H1 (cell line): Measurements from ENCODE around the gene KCND3. TPM values are rescaled to one million over a fixed set of nuclear protein-coding genes. Genes with fewer than 3 reads are reported as not detected.

Source experiments
- CTCF ChIA-PET: fragments of 300-600 bp; sonication (Branson Sonifier 250); formaldehyde crosslinking; loops from one replicate; lab custom pipeline; 2021; ENCODE audit not compliant: partially characterized antibody; lab: Charles Lee
- POLR2A ChIA-PET: fragments of 300-600 bp; sonication (Branson Sonifier 250); formaldehyde crosslinking; loops from one replicate; lab custom pipeline; 2021; ENCODE audit warnings: inconsistent platforms; ENCODE audit not compliant: partially characterized antibody; lab: Charles Lee
- DNase-seq, 2 experiments: peaks; one replicate each; pipeline versions ENCODE4 v3.0.0 to v3.0.0-alpha.2; 2010 to 2022; ENCODE audit warnings: low spot score in 2 of 2, low read depth in 1 of 2, mixed read lengths in 1 of 2
- FAIRE-seq: peaks from 2 replicates; lab custom pipeline; 2011; peaks lifted over from hg19 to GRCh38; lab: Jason Lieb, UNC
- H2AFZ ChIP-seq: 2 replicates; pipeline ENCODE4 v1.8.1; 2012; ENCODE audit warnings: low read length, inconsistent platforms
- H2AK5ac ChIP-seq: 2 replicates; pipeline ENCODE4 v1.6.1; 2013; ENCODE audit warnings: low read depth, low read length
- H2BK120ac ChIP-seq: replicated peaks from 2 replicates; pipeline ENCODE3; 2013; ENCODE audit warnings: low read depth, low read length, inconsistent platforms
- H2BK12ac ChIP-seq: 2 replicates; pipeline ENCODE4 v1.6.1; 2013; ENCODE audit warnings: low read depth, low read length
- H2BK15ac ChIP-seq: 2 replicates; pipeline ENCODE4 v1.6.1; 2013; ENCODE audit warnings: low read length
- H2BK20ac ChIP-seq: 2 replicates; pipeline ENCODE4 v1.6.1; 2013; ENCODE audit warnings: low read length
- H2BK5ac ChIP-seq: 2 replicates; pipeline ENCODE4 v1.6.1; 2013; ENCODE audit warnings: low read depth, low read length
- H3K14ac ChIP-seq: 2 replicates; pipeline ENCODE4 v1.6.1; 2013; ENCODE audit warnings: inconsistent platforms; ENCODE audit not compliant: insufficient read length
- H3K18ac ChIP-seq: 2 replicates; pipeline ENCODE4 v1.6.1; 2013; ENCODE audit warnings: low read length; ENCODE audit errors: extremely low read depth
- H3K23ac ChIP-seq: 2 replicates; pipeline ENCODE4 v1.6.1; 2013; ENCODE audit warnings: inconsistent platforms; ENCODE audit not compliant: insufficient read length
- H3K23me2 ChIP-seq: 2 replicates; pipeline ENCODE4 v1.6.1; 2013; ENCODE audit warnings: low read depth, low read length
- H3K27ac ChIP-seq: 2 replicates; pipeline ENCODE4 v1.6.1; 2011; ENCODE audit warnings: low read depth, low read length, inconsistent platforms
- H3K27me3 ChIP-seq, 4 experiments: replicated peaks in 1 of 4; 1 replicate in 1 of 4; 2 replicates in 3 of 4; pipeline versions ENCODE4 v1.6.1 to v1.8.1; 2011 to 2013; ENCODE audit warnings: low read length in 3 of 4, mild to moderate bottlenecking in 3 of 4, inconsistent platforms in 2 of 4, mixed read lengths in 2 of 4, moderate library complexity in 1 of 4; ENCODE audit not compliant: control insufficient read depth in 3 of 4, insufficient read depth in 3 of 4; ENCODE audit errors: extremely low read depth in 1 of 4
- H3K36me3 ChIP-seq, 4 experiments: 2 replicates each; pipeline versions ENCODE4 v1.6.1 to v1.8.1; 2011 to 2013; ENCODE audit warnings: mild to moderate bottlenecking in 4 of 4, low read length in 3 of 4, moderate library complexity in 2 of 4, control low read depth in 1 of 4, inconsistent platforms in 1 of 4; ENCODE audit not compliant: insufficient read depth in 4 of 4, control insufficient read depth in 2 of 4
- H3K4ac ChIP-seq: replicated peaks from 2 replicates; pipeline ENCODE3; 2013; ENCODE audit warnings: low read length, low read depth, mixed read lengths, inconsistent platforms; ENCODE audit not compliant: insufficient read length
- H3K4me1 ChIP-seq, 4 experiments: replicated peaks in 1 of 4; 1 replicate in 1 of 4; 2 replicates in 3 of 4; pipeline versions ENCODE4 v1.6.1 to v1.8.1; 2011 to 2013; ENCODE audit warnings: low read length in 3 of 4, inconsistent platforms in 2 of 4, mixed read lengths in 1 of 4; ENCODE audit not compliant: insufficient read depth in 4 of 4, control insufficient read depth in 3 of 4
- H3K4me2 ChIP-seq, 2 experiments: 2 replicates each; pipeline versions ENCODE4 v1.6.1 to v1.8.1; 2011 to 2013; ENCODE audit warnings: low read depth in 2 of 2, low read length in 2 of 2, control low read depth in 1 of 2, inconsistent platforms in 1 of 2, mild to moderate bottlenecking in 1 of 2; ENCODE audit not compliant: insufficient read depth in 1 of 2
- H3K4me3 ChIP-seq, 4 experiments: fragments of 200-600, 300-600 bp in 1 of 4; sonication (generic), shearing (Covaris generic), sonication (Bioruptor Twin) in 1 of 4; 2 replicates each; pipeline versions ENCODE4 v1.5.1 to v1.8.1; 2011 to 2016; ENCODE audit warnings: low read length in 4 of 4, low read depth in 3 of 4, control low read depth in 2 of 4, inconsistent platforms in 2 of 4, mild to moderate bottlenecking in 2 of 4, mixed read lengths in 1 of 4, moderate library complexity in 1 of 4; ENCODE audit not compliant: insufficient read depth in 2 of 4; ENCODE audit errors: extremely low read depth in 1 of 4
- H3K56ac ChIP-seq: replicated peaks from 2 replicates; pipeline ENCODE3; 2013; ENCODE audit warnings: low read depth, mild to moderate bottlenecking, mixed read lengths, low read length, inconsistent platforms; ENCODE audit not compliant: insufficient read length
- H3K79me1 ChIP-seq: 2 replicates; pipeline ENCODE4 v1.6.1; 2013; ENCODE audit warnings: low read depth, low read length, control low read depth
- H3K79me2 ChIP-seq, 2 experiments: 2 replicates each; pipeline versions ENCODE4 v1.6.1 to v1.8.1; 2012 to 2013; ENCODE audit warnings: low read length in 2 of 2, mild to moderate bottlenecking in 2 of 2, inconsistent platforms in 1 of 2; ENCODE audit not compliant: insufficient read depth in 2 of 2, control insufficient read depth in 1 of 2
- H3K9ac ChIP-seq, 4 experiments: replicated peaks in 1 of 4; 1 replicate in 1 of 4; 2 replicates in 3 of 4; pipeline versions ENCODE4 v1.6.1 to v1.8.1; 2011 to 2013; ENCODE audit warnings: low read depth in 3 of 4, low read length in 3 of 4, control low read depth in 2 of 4, mild to moderate bottlenecking in 2 of 4, moderate library complexity in 2 of 4, inconsistent platforms in 1 of 4; ENCODE audit errors: extremely low read depth in 1 of 4
- H3K9me3 ChIP-seq, 2 experiments: 2 replicates each; pipeline versions ENCODE4 v1.6.1 to v1.8.1; 2012 to 2013; ENCODE audit warnings: mild to moderate bottlenecking in 2 of 2, moderate library complexity in 2 of 2, control low read depth in 1 of 2, inconsistent platforms in 1 of 2, low read depth in 1 of 2, low read length in 1 of 2, mixed read lengths in 1 of 2; ENCODE audit not compliant: insufficient read depth in 2 of 2
- H4K20me1 ChIP-seq, 2 experiments: replicated peaks in 1 of 2; 2 replicates each; pipeline versions ENCODE3 to v1.8.1; 2011 to 2013; ENCODE audit warnings: inconsistent platforms in 2 of 2, low read length in 2 of 2, mild to moderate bottlenecking in 1 of 2; ENCODE audit not compliant: insufficient read depth in 2 of 2, control insufficient read depth in 1 of 2
- H4K5ac ChIP-seq: 2 replicates; pipeline ENCODE4 v1.6.1; 2013; ENCODE audit warnings: low read length, low read depth, mixed read lengths, inconsistent platforms; ENCODE audit not compliant: insufficient read length
- H4K8ac ChIP-seq: 2 replicates; pipeline ENCODE4 v1.8.0; 2013; ENCODE audit warnings: mild to moderate bottlenecking, moderate library complexity, low read length, inconsistent platforms; ENCODE audit not compliant: insufficient read depth; ENCODE audit errors: extremely low read depth
- H4K91ac ChIP-seq: replicated peaks from 2 replicates; pipeline ENCODE3; 2013; ENCODE audit warnings: low read length, mixed read lengths, inconsistent platforms; ENCODE audit not compliant: insufficient read length
- ATF2 ChIP-seq: IDR thresholded peaks from 2 replicates; pipeline ENCODE4 v1.6.1; 2012; ENCODE audit warnings: low read length, inconsistent platforms
- BCL11A ChIP-seq, 2 experiments: IDR thresholded peaks; one replicate each; pipeline ENCODE4 v1.6.1; 2011; ENCODE audit warnings: low read depth in 2 of 2, low read length in 2 of 2, mild to moderate bottlenecking in 2 of 2
- EP300 ChIP-seq, 2 experiments: IDR thresholded peaks; 1 replicate in 1 of 2; 2 replicates in 1 of 2; pipeline ENCODE4 v1.6.1; 2011 to 2012; ENCODE audit warnings: low read depth in 2 of 2, low read length in 2 of 2, mild to moderate bottlenecking in 2 of 2, borderline replicate concordance in 1 of 2, inconsistent platforms in 1 of 2, moderate library complexity in 1 of 2
- KDM4A ChIP-seq: IDR thresholded peaks from one replicate; pipeline ENCODE4 v1.7.1; 2012; ENCODE audit warnings: low read depth, mild to moderate bottlenecking, moderate library complexity, low read length, inconsistent platforms; ENCODE audit not compliant: severe bottlenecking
- MAFK ChIP-seq: IDR thresholded peaks from 2 replicates; pipeline ENCODE4 v1.6.1; 2012; ENCODE audit warnings: low read depth, mild to moderate bottlenecking, improper control_type of control experiment, low read length
- SIN3A ChIP-seq, 2 experiments: IDR thresholded peaks in 1 of 2; conservative IDR thresholded peaks in 1 of 2; 2 replicates each; pipeline ENCODE4 v1.6.1; 2011 to 2012; ENCODE audit warnings: low read length in 2 of 2, improper control_type of control experiment in 1 of 2, low read depth in 1 of 2, mild to moderate bottlenecking in 1 of 2
- SUZ12 ChIP-seq: fragments of 200-600 bp; sonication (generic); IDR thresholded peaks from 2 replicates; pipeline ENCODE4 v1.6.1; 2012; ENCODE audit warnings: mild to moderate bottlenecking, inconsistent platforms, low read length, moderate library complexity, mixed read lengths
- TAF1 ChIP-seq: IDR thresholded peaks from 2 replicates; pipeline ENCODE4 v1.6.1; 2011; ENCODE audit warnings: mild to moderate bottlenecking, low read depth, low read length
- TBP ChIP-seq: IDR thresholded peaks from 2 replicates; pipeline ENCODE4 v1.6.1; 2011; ENCODE audit warnings: low read depth, low read length, improper control_type of control experiment
- USF2 ChIP-seq: IDR thresholded peaks from 2 replicates; pipeline ENCODE4 v1.6.1; 2011; ENCODE audit warnings: low read length, improper control_type of control experiment
- WGBS, 2 experiments: shearing (Covaris generic) in 1 of 2; methylation state at CpG; one replicate each; pipeline versions ENCODE4 v1.1.6 to v1.1.7; 2013 to 2015; ENCODE audit warnings: low lambda C conversion rate in 2 of 2, mixed read lengths in 2 of 2, inconsistent platforms in 1 of 2, low coverage in 1 of 2, missing lambda C conversion rate in 1 of 2; ENCODE audit not compliant: insufficient replicate concordance in 2 of 2, insufficient coverage in 1 of 2, insufficient read length in 1 of 2; ENCODE audit errors: extremely low coverage in 1 of 2, missing lambda C conversion rate in 1 of 2; 5-methylcytosine and 5-hydroxymethylcytosine counted together
- polyA plus RNA-seq, 7 experiments: library from polyadenylated mRNA; depleted of rRNA in 3 of 7; stranded (reverse) in 5 of 7; unstranded in 2 of 7; fragments of >200 nt in 5 of 7; fragments of 200-250 nt in 2 of 7; gene quantifications; 1 replicate in 5 of 7; 2 replicates in 1 of 7; 4 replicates in 1 of 7; pipeline versions ENCODE4 v1.2.1 to v1.2.3, GENCODE V29; 2011 to 2013; ENCODE audit warnings: missing spikeins in 2 of 7, mixed read lengths in 2 of 7
- total RNA-seq: library from RNA; stranded (reverse); fragmentation: NEBNext Ultra II Directional; extraction: Animal tissue kit (Norgen Biotek cat#: 25700); gene quantifications from 2 replicates; pipeline ENCODE4 v1.2.1, GENCODE V29; 2021

The KCND3 gene
- total and polyA plus RNA-seq, 2 of the 8 experiments (the other 6 are each of a cell fraction or from before 2014, with no cell fraction given): 0.14 to 0.48 TPM

DNA sequence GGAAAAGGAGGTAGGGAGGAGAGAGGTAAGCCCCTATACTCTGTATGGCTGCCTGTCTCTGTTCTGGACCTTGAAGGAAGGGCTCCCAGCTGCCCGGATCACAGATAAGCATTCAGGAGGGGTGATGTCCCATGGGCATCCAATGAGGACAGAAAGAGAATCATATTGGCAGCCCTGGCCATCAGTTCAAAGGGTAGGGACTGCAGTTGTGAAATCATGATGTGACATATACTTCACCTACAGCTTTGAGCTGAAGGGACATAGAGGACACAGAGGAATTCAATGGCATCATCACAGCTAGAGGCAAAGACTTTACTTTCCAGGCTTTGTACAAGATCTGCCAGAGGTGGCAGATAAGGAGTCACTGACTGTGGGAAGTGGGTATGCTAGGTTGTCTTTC, 212.2 kb downstream of the KCND3 start:
- Histone ChIP-seq H3K23me2 (peaks cover 4% of the 10 kb centered on the region; the same call in 1 of the 2 replicates), H4K8ac (no peak overlapping the region), H3K56ac (no peak overlapping the region), H2BK5ac (peak overlapping the region; percentile 3; the same call in 1 of the 2 replicates), H3K18ac (no peak overlapping the region), H3K79me2 (no peaks in the 10 kb centered on the region), H3K4me2 (no peak overlapping the region), H3K9me3 (no peaks in the 10 kb centered on the region), H4K91ac (no peak overlapping the region), H3K27ac (no peak overlapping the region), H3K79me1 (no peaks in the 10 kb centered on the region), H3K4ac (no peak overlapping the region), H4K20me1 (no peaks in the 10 kb centered on the region), H3K23ac (no peak overlapping the region), H3K27me3 (no peaks in the 10 kb centered on the region), H2BK120ac (no peak overlapping the region), H3K4me3 (no peak overlapping the region), H2BK15ac (no peak overlapping the region), H3K36me3 (no peaks in the 10 kb centered on the region), H2AFZ (no peak overlapping the region), H3K9ac (no peak overlapping the region), H3K4me1 (peaks cover 0 to 3% (median 3%) of the 10 kb centered on the region in 4 experiments; a peak in 3 of 7 replicates), H2AK5ac (peak overlapping the region; percentile 25), H3K14ac (no peak overlapping the region), H2BK12ac (peak overlapping the region; percentile 13), H2BK20ac (no peak overlapping the region), H4K5ac (no peak overlapping the region)
- CTCF ChIA-PET: interaction anchor here (0.6 to 2.2 kb wide), 3 partner anchors 8 to 87 kb away, joined by 3 to 8 read pairs (median 7); no protein-coding TSS in a partner anchor
- 85% methylated on average over 1 of the region's 1 CpG; no CpG with 5 or more reads in 1 of the 2 experiments for WGBS, 2 experiments
- FAIRE-seq (no peak), DNase-seq (no peak)
- POLR2A ChIA-PET: interaction anchor here (0.9 kb wide), 1 partner anchor 14 kb away, joined by 3 read pairs; no protein-coding TSS in a partner anchor
- TF ChIP-seq SUZ12 (no peak), TBP (no peak), USF2 (no peak), KDM4A (no peak), BCL11A (IDR thresholded peaks at IDR 0.05; ENCODE audit: low read depth in 2 of 2, low read length in 2 of 2) (no peak), EP300 (IDR thresholded peaks at IDR 0.05; ENCODE audit: borderline replicate concordance in 1 of 2, low read depth in 2 of 2, low read length in 2 of 2) (no peak), SIN3A (conservative IDR thresholded peaks at IDR 0.05 in 1 of 2, IDR thresholded peaks at IDR 0.05 in 1 of 2; ENCODE audit: low read depth in 1 of 2, low read length in 2 of 2) (no peak), MAFK (no peak), TAF1 (no peak), ATF2 (no peak)
